Esophagus muscularis mucosa (tissue), 3 donors: ENCODE results near the gene ANK2.

Experiments used
- POLR2A ChIP-seq: fragments of 450-650 bp; IDR thresholded peaks from one replicate; pipeline ENCODE4 v1.6.1; 2017; ENCODE audit warnings: antibody characterized with exemption, moderate library complexity, mild to moderate bottlenecking, low read depth
- POLR2AphosphoS5 ChIP-seq, 2 donors: sonication (generic); formaldehyde crosslinking; IDR thresholded peaks; one replicate each; pipeline ENCODE4 v1.6.1; 2017; ENCODE audit warnings: antibody characterized with exemption in 2 of 2
- TF ChIP-seq, protein P1 (sequence below), 3 experiments: fragments of 200-600 bp in 2 of 3; fragments of 450-650 bp in 1 of 3; sonication (generic) in 2 of 3; IDR thresholded peaks; one replicate each; pipeline ENCODE4 v1.5.1; 2017 to 2019; ENCODE audit warnings: antibody characterized with exemption in 3 of 3, mild to moderate bottlenecking in 2 of 3, moderate library complexity in 1 of 3

DNA sequence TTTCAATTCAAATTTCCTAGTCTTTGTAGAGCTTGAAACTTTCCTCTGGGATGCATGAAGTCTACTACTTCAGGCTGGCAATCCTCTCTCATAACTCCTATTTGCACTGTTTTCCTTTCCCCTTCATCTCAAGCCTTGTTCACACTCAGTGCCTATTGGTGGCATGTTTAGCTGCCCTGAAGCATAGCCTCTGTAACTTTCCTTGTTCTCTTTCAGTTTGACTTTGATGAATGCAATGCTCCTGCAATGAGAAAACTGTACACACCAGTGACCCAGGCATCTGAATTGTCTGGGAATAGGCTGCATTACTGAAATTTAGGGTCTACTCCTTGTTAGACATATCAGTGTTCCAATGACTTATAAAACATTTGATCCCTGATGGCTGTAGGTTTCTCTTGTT lies 81.7 kb downstream of the ANK2 start:
- TF ChIP-seq, protein P1, sequence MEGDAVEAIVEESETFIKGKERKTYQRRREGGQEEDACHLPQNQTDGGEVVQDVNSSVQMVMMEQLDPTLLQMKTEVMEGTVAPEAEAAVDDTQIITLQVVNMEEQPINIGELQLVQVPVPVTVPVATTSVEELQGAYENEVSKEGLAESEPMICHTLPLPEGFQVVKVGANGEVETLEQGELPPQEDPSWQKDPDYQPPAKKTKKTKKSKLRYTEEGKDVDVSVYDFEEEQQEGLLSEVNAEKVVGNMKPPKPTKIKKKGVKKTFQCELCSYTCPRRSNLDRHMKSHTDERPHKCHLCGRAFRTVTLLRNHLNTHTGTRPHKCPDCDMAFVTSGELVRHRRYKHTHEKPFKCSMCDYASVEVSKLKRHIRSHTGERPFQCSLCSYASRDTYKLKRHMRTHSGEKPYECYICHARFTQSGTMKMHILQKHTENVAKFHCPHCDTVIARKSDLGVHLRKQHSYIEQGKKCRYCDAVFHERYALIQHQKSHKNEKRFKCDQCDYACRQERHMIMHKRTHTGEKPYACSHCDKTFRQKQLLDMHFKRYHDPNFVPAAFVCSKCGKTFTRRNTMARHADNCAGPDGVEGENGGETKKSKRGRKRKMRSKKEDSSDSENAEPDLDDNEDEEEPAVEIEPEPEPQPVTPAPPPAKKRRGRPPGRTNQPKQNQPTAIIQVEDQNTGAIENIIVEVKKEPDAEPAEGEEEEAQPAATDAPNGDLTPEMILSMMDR (IDR thresholded peaks at IDR 0.05) = no peak
- TF ChIP-seq POLR2A (no peak), POLR2AphosphoS5 (IDR thresholded peaks at IDR 0.05) (no peak)
